Measurements from ENCODE around the gene ATP10A.

The ATP10A gene

DNA sequence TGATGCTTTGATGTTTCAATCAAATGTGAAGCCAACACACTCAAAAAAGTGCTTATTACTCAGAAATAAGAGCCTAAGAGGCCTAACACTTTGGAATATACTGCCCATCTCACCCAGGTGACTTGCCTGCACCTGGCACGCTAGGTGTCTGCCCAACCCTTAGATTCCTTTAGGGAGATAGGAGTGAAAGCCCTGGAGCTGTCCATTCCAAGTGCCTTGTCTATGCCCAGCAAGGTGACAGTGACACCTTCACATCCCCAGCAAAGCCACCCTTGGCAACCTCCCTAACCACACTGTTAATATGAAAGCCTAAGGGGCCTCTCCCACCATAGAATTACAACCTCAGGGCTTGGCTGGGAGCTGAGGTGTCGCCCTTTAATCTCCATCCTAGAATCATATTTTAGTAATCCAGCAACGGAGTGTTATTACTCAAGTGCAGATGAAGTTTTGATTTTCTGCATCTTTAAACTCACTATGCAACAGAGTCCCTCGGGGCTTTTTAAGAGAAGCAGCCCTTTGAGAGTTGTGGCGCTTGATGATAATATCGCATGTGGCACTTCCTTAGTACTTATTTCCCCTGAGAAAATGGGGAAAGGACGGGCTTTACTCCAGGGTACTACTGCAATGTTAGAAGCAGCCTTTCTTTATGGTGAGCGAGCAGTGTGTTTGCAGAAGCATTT, 24.8 kb downstream of the ATP10A start:
- DNase-seq, result no peak
- TF ChIP-seq POLR2A (IDR thresholded peaks at IDR 0.05; ENCODE audit: low read length), result no peak

- TF ChIP-seq POLR2A (IDR thresholded peaks at IDR 0.05; ENCODE audit: low read length) (no peak), GATA1 (IDR thresholded peaks at IDR 0.05; ENCODE audit: low read depth, low read length) (no peak)
- no peak for DNase-seq
Observed at GRCh38 chr15:25832158-25832557, 31.0 kb downstream of the ATP10A start.

GRCh38 chr15:25830844-25831451, 32.2 kb downstream of the ATP10A start:
- TF ChIP-seq GATA1 (IDR thresholded peaks at IDR 0.05; ENCODE audit: low read depth, low read length) (no peak), POLR2A (IDR thresholded peaks at IDR 0.05; ENCODE audit: low read length) (no peak)
- no peak for DNase-seq

DNA sequence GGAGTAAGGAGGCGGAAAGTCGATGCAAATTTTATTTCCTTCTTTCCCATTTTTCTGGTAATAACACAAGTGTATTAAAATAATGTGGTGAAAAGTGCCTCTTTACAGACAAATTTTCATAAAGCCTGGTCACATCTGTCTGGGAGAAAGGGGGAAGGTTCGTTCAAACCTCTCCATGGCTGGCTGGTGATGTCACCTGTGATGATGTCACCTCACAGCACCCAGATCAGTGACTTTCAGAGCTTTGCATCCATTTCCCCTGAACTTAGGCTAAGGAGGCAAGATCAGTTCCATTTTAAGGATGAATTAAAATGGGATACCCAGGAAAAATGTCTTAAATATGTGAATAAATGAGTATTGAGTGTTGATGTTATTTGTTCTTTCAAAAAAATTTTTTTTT, 34.1 kb downstream of the ATP10A start:
- TF ChIP-seq GATA1 (IDR thresholded peaks at IDR 0.05; ENCODE audit: low read depth, low read length) (no peak), POLR2A (IDR thresholded peaks at IDR 0.05; ENCODE audit: low read length) (no peak)
- DNase-seq, result no peak

- no peak for TF ChIP-seq POLR2A (IDR thresholded peaks at IDR 0.05; ENCODE audit: low read length)
- no peak for TF ChIP-seq GATA1 (IDR thresholded peaks at IDR 0.05; ENCODE audit: low read depth, low read length)
Observed at GRCh38 chr15:25825207-25825606, 37.9 kb downstream of the ATP10A start.

GRCh38 chr15:25824618-25825017, 38.5 kb downstream of the ATP10A start:
- no peak for DNase-seq
- TF ChIP-seq GATA1 (IDR thresholded peaks at IDR 0.05; ENCODE audit: low read depth, low read length), result no peak
- no peak for TF ChIP-seq POLR2A (IDR thresholded peaks at IDR 0.05; ENCODE audit: low read length)

More at GRCh38 chr15:25825207-25825606, 37.9 kb downstream of the ATP10A start:
- DNase-seq, result no peak

DNA sequence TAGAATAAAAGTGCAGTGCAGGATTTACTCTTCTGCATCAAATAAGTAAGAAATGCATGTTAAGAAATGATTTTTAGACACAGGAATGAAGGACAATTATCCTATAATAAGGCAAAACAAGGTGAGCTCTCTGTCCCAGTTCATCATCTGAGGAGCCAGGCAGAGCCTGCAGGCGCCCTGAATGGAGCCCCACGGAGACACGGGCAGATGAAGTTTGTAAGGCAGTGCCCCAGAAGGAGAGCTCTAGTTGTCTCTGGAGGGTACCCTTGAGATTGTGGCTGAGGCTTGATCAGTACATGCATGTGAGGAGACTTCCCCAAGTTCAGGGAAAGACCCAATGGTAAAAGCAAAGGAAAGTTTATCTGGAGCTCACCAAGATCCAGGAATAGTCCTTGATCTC, 50.3 kb downstream of the ATP10A start:
- no peak for TF ChIP-seq POLR2A (IDR thresholded peaks at IDR 0.05; ENCODE audit: low read length)
- no peak for TF ChIP-seq GATA1 (IDR thresholded peaks at IDR 0.05; ENCODE audit: low read depth, low read length)
- no peak for DNase-seq

GRCh38 chr15:25812073-25812472, 51.1 kb downstream of the ATP10A start:
- no peak for DNase-seq
- TF ChIP-seq POLR2A (IDR thresholded peaks at IDR 0.05; ENCODE audit: low read length) (no peak), GATA1 (IDR thresholded peaks at IDR 0.05; ENCODE audit: low read depth, low read length) (no peak)

GRCh38 chr15:25811481-25811906, 51.6 kb downstream of the ATP10A start:
- TF ChIP-seq GATA1 (IDR thresholded peaks at IDR 0.05; ENCODE audit: low read depth, low read length) (no peak), POLR2A (IDR thresholded peaks at IDR 0.05; ENCODE audit: low read length) (no peak)
- no peak for DNase-seq

GRCh38 chr15:25810631-25811091, 52.5 kb downstream of the ATP10A start:
- no peak for TF ChIP-seq GATA1 (IDR thresholded peaks at IDR 0.05; ENCODE audit: low read depth, low read length)
- no peak for TF ChIP-seq POLR2A (IDR thresholded peaks at IDR 0.05; ENCODE audit: low read length)
- DNase-seq, result no peak

DNA sequence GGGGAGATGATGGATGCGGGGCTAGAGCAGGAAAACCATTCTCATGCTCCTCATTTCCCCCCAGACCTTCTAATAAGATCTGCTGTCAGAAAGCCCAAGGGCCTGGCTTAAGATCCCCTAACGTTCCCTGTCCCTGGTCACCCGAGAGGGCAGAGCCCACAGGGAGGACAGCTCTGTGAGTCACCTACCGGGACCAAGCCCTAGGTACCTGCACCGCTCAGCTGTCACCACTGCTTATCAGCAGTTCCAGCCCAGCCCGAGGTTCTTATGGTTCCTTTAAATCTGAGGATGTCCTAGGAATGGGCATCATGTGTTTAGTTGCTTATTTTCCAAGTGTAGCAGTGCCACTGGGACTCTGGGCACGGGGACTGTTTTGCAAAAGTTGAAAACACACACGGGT, 53.0 kb downstream of the ATP10A start:
- TF ChIP-seq POLR2A (IDR thresholded peaks at IDR 0.05; ENCODE audit: low read length) (no peak), GATA1 (IDR thresholded peaks at IDR 0.05; ENCODE audit: low read depth, low read length) (no peak)
- no peak for DNase-seq

GRCh38 chr15:25807063-25807462, 56.1 kb downstream of the ATP10A start:
- no peak for TF ChIP-seq POLR2A (IDR thresholded peaks at IDR 0.05; ENCODE audit: low read length)
- DNase-seq, result no peak

DNA sequence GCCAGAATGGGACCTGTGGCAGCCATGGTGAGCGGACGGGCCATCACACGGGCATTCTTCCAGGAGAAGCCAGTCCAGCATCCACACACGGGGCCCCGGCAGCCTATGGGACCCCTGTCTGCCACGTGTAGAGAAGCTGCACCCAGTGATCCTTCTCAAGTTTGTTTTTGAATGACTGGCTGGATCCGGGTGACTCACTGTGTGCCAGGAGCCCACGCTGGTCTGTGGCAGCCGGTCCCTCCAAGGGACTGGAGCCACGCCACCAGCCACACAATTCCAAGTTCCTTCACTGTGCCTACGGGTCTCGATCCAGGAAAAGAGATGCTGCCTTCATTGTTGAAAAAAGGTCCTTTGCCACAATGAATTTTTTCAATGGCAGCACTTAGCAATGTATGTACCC, 58.1 kb downstream of the ATP10A start:
- DNase-seq, result no peak
- TF ChIP-seq GATA1 (IDR thresholded peaks at IDR 0.05; ENCODE audit: low read depth, low read length), result no peak
- no peak for TF ChIP-seq POLR2A (IDR thresholded peaks at IDR 0.05; ENCODE audit: low read length)

- DNase-seq, result no peak
- TF ChIP-seq POLR2A (IDR thresholded peaks at IDR 0.05; ENCODE audit: low read length), result no peak
- TF ChIP-seq GATA1 (IDR thresholded peaks at IDR 0.05; ENCODE audit: low read depth, low read length), result no peak
Observed at GRCh38 chr15:25804451-25804850, 58.7 kb downstream of the ATP10A start.

GRCh38 chr15:25803541-25803940, 59.6 kb downstream of the ATP10A start:
- TF ChIP-seq POLR2A (IDR thresholded peaks at IDR 0.05; ENCODE audit: low read length) (no peak), GATA1 (IDR thresholded peaks at IDR 0.05; ENCODE audit: low read depth, low read length) (no peak)
- no peak for DNase-seq

All from erythroblast (primary cell).